ENCODE data around the gene TMC3.

- TF ChIP-seq CTCF (IDR thresholded peaks at IDR 0.05) = no peak
- no peak for TF ChIP-seq EP300 (IDR thresholded peaks at IDR 0.05)
- TF ChIP-seq POLR2A (IDR thresholded peaks at IDR 0.05) = no peak
Observed at GRCh38 chr15:81380203-81380602, 6.2 kb upstream of the TMC3 start.
